PFSK-1 (cell line): ENCODE data around the gene RIPOR3.

Experiments
- FOXP2 ChIP-seq: optimal IDR thresholded peaks from 2 replicates; pipeline ENCODE3; 2011; ENCODE audit warnings: borderline replicate concordance, control low read depth, inconsistent platforms; ENCODE audit not compliant: insufficient read depth; ENCODE audit errors: extremely low read length, extremely low read depth
- POLR2AphosphoS5 ChIP-seq: IDR thresholded peaks from 2 replicates; pipeline ENCODE4 v1.6.1; 2012; ENCODE audit warnings: low read depth, mild to moderate bottlenecking, control low read depth, low read length, moderate library complexity
- SIN3A ChIP-seq: IDR thresholded peaks from 2 replicates; pipeline ENCODE4 v1.6.1; 2012; ENCODE audit warnings: mild to moderate bottlenecking, low read length, moderate library complexity, borderline replicate concordance; ENCODE audit not compliant: insufficient read depth
- TAF1 ChIP-seq: IDR thresholded peaks from 2 replicates; pipeline ENCODE4 v1.6.1; 2012; ENCODE audit warnings: low read length, control low read depth, borderline replicate concordance; ENCODE audit not compliant: insufficient read depth
- TF ChIP-seq, protein P1 (sequence below), 2 experiments: IDR thresholded peaks; 2 replicates each; pipeline versions ENCODE4 v1.6.1 to v1.8.0; 2011 to 2012; ENCODE audit warnings: low read depth in 2 of 2, low read length in 2 of 2, control low read depth in 1 of 2, inconsistent platforms in 1 of 2, mild to moderate bottlenecking in 1 of 2, moderate library complexity in 1 of 2; ENCODE audit not compliant: insufficient read depth in 1 of 2

The RIPOR3 gene

DNA sequence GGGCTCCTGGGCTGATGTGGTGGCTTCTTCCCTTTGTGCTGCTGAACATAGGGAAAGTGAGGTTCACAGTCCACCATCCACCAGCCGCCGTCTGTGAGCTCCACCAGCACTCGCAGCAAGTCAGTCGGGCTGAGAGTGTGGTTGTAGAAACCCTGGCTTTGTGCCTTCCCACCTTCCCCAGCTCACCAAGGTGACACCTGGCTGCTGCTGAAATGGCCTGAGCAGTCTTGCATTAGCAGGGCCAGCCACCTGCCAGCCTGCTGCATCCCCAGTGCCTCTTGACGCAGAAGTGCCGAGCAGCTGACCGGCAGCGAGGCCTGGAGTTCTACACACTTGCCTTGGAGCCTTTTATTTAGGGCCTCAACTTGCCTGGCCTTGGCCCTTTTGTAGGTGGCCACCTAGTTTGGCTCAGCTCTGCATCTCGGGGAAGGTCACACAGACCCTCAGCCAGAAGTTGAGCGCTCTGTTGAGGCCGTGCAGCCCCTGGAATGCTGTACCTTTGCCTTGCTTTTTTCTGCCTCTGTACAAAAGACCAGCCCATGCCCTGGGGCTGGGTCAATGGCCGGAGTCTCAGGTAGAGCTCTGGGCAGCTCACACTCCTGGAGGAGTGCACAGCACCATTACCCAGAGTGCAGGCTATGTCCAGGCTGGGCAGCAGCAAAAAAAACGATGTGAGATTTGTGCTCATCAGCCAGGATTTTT is 104.7 kb downstream of the RIPOR3 start:
- TF ChIP-seq FOXP2: no peak
- TF ChIP-seq POLR2AphosphoS5: no peak
- no peak for TF ChIP-seq TAF1

DNA sequence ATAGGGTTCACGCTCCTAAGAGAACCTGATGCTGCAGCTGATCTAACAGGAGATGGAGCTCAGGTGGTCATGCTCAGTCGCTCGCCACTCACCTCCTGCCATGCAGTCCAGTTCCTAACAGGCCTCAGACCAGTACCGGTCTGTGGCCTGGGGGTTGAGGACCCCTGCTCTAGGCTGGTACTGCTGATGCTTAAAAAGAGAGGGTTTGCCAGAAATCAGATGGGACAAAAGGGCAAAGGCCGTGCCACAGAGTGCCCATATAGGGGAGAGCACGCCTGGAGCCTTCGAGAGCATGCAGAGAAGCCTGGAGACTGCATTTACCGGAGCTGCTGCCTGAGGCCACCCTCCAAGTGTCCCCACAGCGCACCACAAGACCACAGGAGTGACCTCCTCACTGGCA is 105.7 kb downstream of the RIPOR3 start:
- TF ChIP-seq FOXP2: no peak
- no peak for TF ChIP-seq TAF1
- no peak for TF ChIP-seq POLR2AphosphoS5
- TF ChIP-seq, protein P1, sequence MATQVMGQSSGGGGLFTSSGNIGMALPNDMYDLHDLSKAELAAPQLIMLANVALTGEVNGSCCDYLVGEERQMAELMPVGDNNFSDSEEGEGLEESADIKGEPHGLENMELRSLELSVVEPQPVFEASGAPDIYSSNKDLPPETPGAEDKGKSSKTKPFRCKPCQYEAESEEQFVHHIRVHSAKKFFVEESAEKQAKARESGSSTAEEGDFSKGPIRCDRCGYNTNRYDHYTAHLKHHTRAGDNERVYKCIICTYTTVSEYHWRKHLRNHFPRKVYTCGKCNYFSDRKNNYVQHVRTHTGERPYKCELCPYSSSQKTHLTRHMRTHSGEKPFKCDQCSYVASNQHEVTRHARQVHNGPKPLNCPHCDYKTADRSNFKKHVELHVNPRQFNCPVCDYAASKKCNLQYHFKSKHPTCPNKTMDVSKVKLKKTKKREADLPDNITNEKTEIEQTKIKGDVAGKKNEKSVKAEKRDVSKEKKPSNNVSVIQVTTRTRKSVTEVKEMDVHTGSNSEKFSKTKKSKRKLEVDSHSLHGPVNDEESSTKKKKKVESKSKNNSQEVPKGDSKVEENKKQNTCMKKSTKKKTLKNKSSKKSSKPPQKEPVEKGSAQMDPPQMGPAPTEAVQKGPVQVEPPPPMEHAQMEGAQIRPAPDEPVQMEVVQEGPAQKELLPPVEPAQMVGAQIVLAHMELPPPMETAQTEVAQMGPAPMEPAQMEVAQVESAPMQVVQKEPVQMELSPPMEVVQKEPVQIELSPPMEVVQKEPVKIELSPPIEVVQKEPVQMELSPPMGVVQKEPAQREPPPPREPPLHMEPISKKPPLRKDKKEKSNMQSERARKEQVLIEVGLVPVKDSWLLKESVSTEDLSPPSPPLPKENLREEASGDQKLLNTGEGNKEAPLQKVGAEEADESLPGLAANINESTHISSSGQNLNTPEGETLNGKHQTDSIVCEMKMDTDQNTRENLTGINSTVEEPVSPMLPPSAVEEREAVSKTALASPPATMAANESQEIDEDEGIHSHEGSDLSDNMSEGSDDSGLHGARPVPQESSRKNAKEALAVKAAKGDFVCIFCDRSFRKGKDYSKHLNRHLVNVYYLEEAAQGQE (IDR thresholded peaks at IDR 0.05; ENCODE audit: insufficient read depth in 1 of 2, low read depth in 2 of 2, low read length in 2 of 2): no peak
- TF ChIP-seq SIN3A: no peak

DNA sequence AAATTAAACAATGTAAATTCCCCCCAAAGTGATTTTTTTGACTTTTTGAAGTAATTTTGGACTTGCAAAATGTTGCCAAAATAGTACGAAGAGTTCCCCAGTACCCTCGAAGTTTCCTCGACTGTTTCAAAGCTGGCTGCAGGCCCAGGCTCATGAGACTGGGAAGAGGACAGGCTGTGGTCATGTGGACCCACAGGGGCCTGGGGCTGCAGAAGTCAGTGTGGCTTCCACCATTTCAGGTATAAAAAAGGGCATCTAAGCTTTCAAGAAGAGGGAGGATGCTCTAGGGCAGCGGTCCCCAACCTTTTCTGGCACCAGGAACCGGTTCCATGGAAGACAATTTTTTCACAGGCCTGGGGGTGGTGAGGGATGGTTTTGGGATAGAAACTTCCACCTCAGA is 106.1 kb downstream of the RIPOR3 start:
- TF ChIP-seq POLR2AphosphoS5: no peak
- TF ChIP-seq SIN3A: no peak
- TF ChIP-seq, protein P1 (IDR thresholded peaks at IDR 0.05; ENCODE audit: insufficient read depth in 1 of 2, low read depth in 2 of 2, low read length in 2 of 2): no peak
- no peak for TF ChIP-seq FOXP2
- no peak for TF ChIP-seq TAF1

DNA sequence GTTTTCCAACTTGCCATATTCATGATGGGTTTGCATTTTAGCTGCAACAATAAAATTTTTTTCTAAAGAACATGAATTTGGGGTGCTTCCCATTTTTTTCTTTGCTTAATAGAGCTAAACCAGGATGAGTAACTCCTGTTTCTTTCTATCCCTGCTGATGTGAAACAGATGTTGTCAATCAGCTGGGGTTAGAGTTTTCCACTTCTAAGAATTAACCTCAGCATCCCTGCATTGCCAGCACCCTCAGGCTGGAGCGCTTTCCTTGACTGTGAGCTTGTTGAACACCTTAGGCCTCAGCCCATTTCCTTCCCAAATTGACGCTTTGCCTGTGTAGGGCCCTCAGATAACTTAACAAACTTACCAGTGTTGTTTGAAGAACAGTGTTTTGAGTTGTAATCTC is 106.7 kb downstream of the RIPOR3 start:
- TF ChIP-seq, protein P1 (IDR thresholded peaks at IDR 0.05; ENCODE audit: insufficient read depth in 1 of 2, low read depth in 2 of 2, low read length in 2 of 2): no peak
- TF ChIP-seq FOXP2 (no peak), SIN3A (no peak), POLR2AphosphoS5 (no peak)

DNA sequence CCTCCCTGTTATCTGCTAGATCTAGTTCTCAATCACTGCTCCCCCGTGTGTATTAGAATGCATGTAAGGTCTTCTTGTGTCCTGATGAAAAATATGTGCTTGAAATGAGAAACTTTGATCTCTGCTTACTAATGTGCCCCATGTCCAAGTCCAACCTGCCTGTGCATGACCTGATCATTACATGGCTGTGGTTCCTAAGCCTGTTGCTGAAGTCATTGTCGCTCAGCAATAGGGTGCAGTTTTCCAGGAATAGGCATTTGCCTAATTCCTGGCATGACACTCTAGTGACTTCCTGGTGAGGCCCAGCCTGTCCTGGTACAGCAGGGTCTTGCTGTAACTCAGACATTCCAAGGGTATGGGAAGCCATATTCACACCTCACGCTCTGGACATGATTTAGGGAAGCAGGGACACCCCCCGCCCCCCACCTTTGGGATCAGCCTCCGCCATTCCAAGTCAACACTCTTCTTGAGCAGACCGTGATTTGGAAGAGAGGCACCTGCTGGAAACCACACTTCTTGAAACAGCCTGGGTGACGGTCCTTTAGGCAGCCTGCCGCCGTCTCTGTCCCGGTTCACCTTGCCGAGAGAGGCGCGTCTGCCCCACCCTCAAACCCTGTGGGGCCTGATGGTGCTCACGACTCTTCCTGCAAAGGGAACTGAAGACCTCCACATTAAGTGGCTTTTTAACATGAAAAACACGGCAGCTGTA is 107.7 kb downstream of the RIPOR3 start:
- TF ChIP-seq SIN3A: no peak
- no peak for TF ChIP-seq TAF1
- no peak for TF ChIP-seq FOXP2
- no peak for TF ChIP-seq POLR2AphosphoS5
- TF ChIP-seq, protein P1 (IDR thresholded peaks at IDR 0.05; ENCODE audit: insufficient read depth in 1 of 2, low read depth in 2 of 2, low read length in 2 of 2): no peak
